HEK293T (cell line): Measurements from ENCODE around the gene PHF23.
A peak's percentile ranks its signal among the peaks of the same experiment; 100 is the strongest.

Experiments used
- CTCF ChIA-PET: fragments of 350-600 bp; formaldehyde crosslinking; extraction: SDS; loops from one replicate; lab custom pipeline; 2021; ENCODE audit warnings: antibody characterized with exemption, inconsistent platforms; lab: Yijun Ruan, JAX
- POLR2A ChIA-PET: fragments of 350-600 bp; formaldehyde crosslinking; extraction: SDS; loops from one replicate; lab custom pipeline; 2020; ENCODE audit warnings: antibody characterized with exemption, inconsistent platforms; lab: Yijun Ruan, JAX
- DNase-seq: peaks from one replicate; pipeline ENCODE4 v3.0.0; 2012; ENCODE audit warnings: mixed read lengths; ENCODE audit errors: extremely low spot score
- ARNT ChIP-seq: fragments of 450-650 bp; IDR thresholded peaks from 2 replicates; pipeline ENCODE4 v1.6.1; 2017; ENCODE audit warnings: mild to moderate bottlenecking
- BHLHE40 ChIP-seq: fragments of 450-650 bp; IDR thresholded peaks from 2 replicates; pipeline ENCODE4 v1.6.1; 2016; ENCODE audit warnings: mild to moderate bottlenecking, moderate library complexity, borderline replicate concordance
- CTBP1 ChIP-seq: fragments of 450-650 bp; IDR thresholded peaks from 2 replicates; pipeline ENCODE4 v1.6.1; 2016; ENCODE audit warnings: borderline replicate concordance
- ELF4 ChIP-seq: fragments of 450-650 bp; IDR thresholded peaks from 2 replicates; pipeline ENCODE4 v1.6.1; 2017; ENCODE audit warnings: antibody characterized with exemption
- FOXA1 ChIP-seq: fragments of 450-650 bp; IDR thresholded peaks from 2 replicates; pipeline ENCODE4 v1.6.1; 2016; ENCODE audit warnings: mild to moderate bottlenecking
- FOXK2 ChIP-seq: fragments of 450-650 bp; IDR thresholded peaks from 2 replicates; pipeline ENCODE4 v1.6.1; 2016; ENCODE audit warnings: mild to moderate bottlenecking
- FOXM1 ChIP-seq: fragments of 450-650 bp; IDR thresholded peaks from 2 replicates; pipeline ENCODE4 v1.6.1; 2017; ENCODE audit warnings: mild to moderate bottlenecking, borderline replicate concordance
- HDGF ChIP-seq: fragments of 450-650 bp; IDR thresholded peaks from 2 replicates; pipeline ENCODE4 v1.6.1; 2017; ENCODE audit warnings: antibody characterized with exemption, borderline replicate concordance
- L3MBTL2 ChIP-seq: fragments of 450-650 bp; conservative IDR thresholded peaks from 2 replicates; pipeline ENCODE4 v1.6.1; 2016; ENCODE audit warnings: mild to moderate bottlenecking
- LEF1 ChIP-seq: fragments of 450-650 bp; IDR thresholded peaks from 2 replicates; pipeline ENCODE4 v1.6.1; 2017; ENCODE audit warnings: mild to moderate bottlenecking, borderline replicate concordance
- NFRKB ChIP-seq: fragments of 450-650 bp; IDR thresholded peaks from 2 replicates; pipeline ENCODE4 v1.6.1; 2016; ENCODE audit warnings: mild to moderate bottlenecking, moderate library complexity
- PKNOX1 ChIP-seq: fragments of 450-650 bp; IDR thresholded peaks from 2 replicates; pipeline ENCODE4 v1.6.1; 2016
- SP1 ChIP-seq: fragments of 450-650 bp; IDR thresholded peaks from 2 replicates; pipeline ENCODE4 v1.6.1; 2017
- SUZ12 ChIP-seq: fragments of 450-650 bp; IDR thresholded peaks from 2 replicates; pipeline ENCODE4 v1.6.1; 2016; ENCODE audit warnings: mild to moderate bottlenecking
- TARDBP ChIP-seq: fragments of 450-650 bp; IDR thresholded peaks from 2 replicates; pipeline ENCODE4 v1.6.1; 2016
- ZNF384 ChIP-seq: fragments of 450-650 bp; IDR thresholded peaks from 2 replicates; pipeline ENCODE4 v1.6.1; 2016

PHF23 gene

GRCh38 chr17:7232114-7232513, 7.1 kb downstream of the PHF23 start:
- POLR2A ChIA-PET = no interaction called here
- TF ChIP-seq PKNOX1 (0 out of 2 replicates have a peak, but pooled peaks have one; percentile 12), HDGF (no peak)
- no peak for DNase-seq
- CTCF ChIA-PET = no interaction called here

GRCh38 chr17:7229504-7229903, 9.8 kb downstream of the PHF23 start:
- ChIA-PET POLR2A (interaction anchor here (1.1 to 1.4 kb wide), 2 partner anchors 9 to 10 kb away, joined by 3 to 4 read pairs; partner anchors contain the start of genes ACADVL and DLG4), CTCF (no interaction called here)
- TF ChIP-seq ZNF384 = no peak
- no peak for TF ChIP-seq ELF4
- TF ChIP-seq HDGF = no peak
- TF ChIP-seq FOXK2 = no peak
- TF ChIP-seq TARDBP = no peak
- TF ChIP-seq CTBP1 = no peak
- no peak for TF ChIP-seq SUZ12
- no peak for TF ChIP-seq PKNOX1
- no peak for TF ChIP-seq SP1
- no peak for TF ChIP-seq L3MBTL2
- TF ChIP-seq NFRKB = no peak
- TF ChIP-seq LEF1 = no peak
- no peak for TF ChIP-seq FOXM1
- TF ChIP-seq FOXA1 = no peak
- TF ChIP-seq ARNT = no peak
- TF ChIP-seq BHLHE40 = no peak
- no peak for DNase-seq

- TF ChIP-seq CTBP1 (no peak), TARDBP (no peak), ELF4 (no peak)
- no peak for DNase-seq
- POLR2A ChIA-PET = interaction anchor here (1.4 kb wide), 1 partner anchor 8 kb away, joined by 4 read pairs; no protein-coding TSS in a partner anchor
- CTCF ChIA-PET = no interaction called here
Observed at GRCh38 chr17:7228920-7229319, 10.3 kb downstream of the PHF23 start.

GRCh38 chr17:7226721-7227710, 12.2 kb downstream of the PHF23 start:
- ChIA-PET CTCF (no interaction called here), POLR2A (no interaction called here)
- TF ChIP-seq NFRKB (no peak), FOXA1 (no peak), FOXK2 (no peak), CTBP1 (no peak), BHLHE40 (no peak), ZNF384 (no peak), HDGF (no peak), ELF4 (no peak), LEF1 (no peak), SUZ12 (no peak), L3MBTL2 (no peak), SP1 (no peak), ARNT (no peak), FOXM1 (no peak), TARDBP (no peak)
- DNase-seq = no peak

GRCh38 chr17:7225711-7226331, 13.4 kb downstream of the PHF23 start:
- CTCF ChIA-PET = interaction anchor here (0.6 kb wide), 1 partner anchor 50 kb away, joined by 3 read pairs; no protein-coding TSS in a partner anchor
- DNase-seq = no peak
- TF ChIP-seq LEF1 (no peak), FOXK2 (no peak), SUZ12 (no peak), ZNF384 (no peak), SP1 (no peak), NFRKB (no peak), TARDBP (no peak), ELF4 (no peak), HDGF (no peak)
- POLR2A ChIA-PET = interaction anchor here (9.3 kb wide), 1 partner anchor 13 kb away, joined by 166 read pairs; the partner anchor contains the start of genes DVL2, GABARAP and PHF23

GRCh38 chr17:7224661-7225111, 14.6 kb downstream of the PHF23 start:
- ChIA-PET CTCF (interaction anchor here (0.9 kb wide), 1 partner anchor 9 kb away, joined by 3 read pairs; no protein-coding TSS in a partner anchor), POLR2A (interaction anchor here (9.3 kb wide), 1 partner anchor 14 kb away, joined by 166 read pairs; the partner anchor contains the start of genes DVL2, GABARAP and PHF23)
- TF ChIP-seq ELF4 = no peak
- TF ChIP-seq FOXM1 = no peak
- DNase-seq = no peak
